DLD1 (cell line): ENCODE results near the gene TMEM11.

Experiments
- in situ Hi-C: cut with HindIII; loops from 2 replicates; pipeline ENCODE4 v1.10.0; 2017; ENCODE audit warnings: low sequenced_read_pairs

TMEM11 gene

GRCh38 chr17:21186399-21187187 is 27.4 kb downstream of the TMEM11 start:
- in situ Hi-C loops: no loop called here

- in situ Hi-C loops: no loop called here
Measured at GRCh38 chr17:21185061-21185460, 28.9 kb downstream of the TMEM11 start.

- in situ Hi-C loops: no loop called here
Measured at GRCh38 chr17:21184570-21184969, 29.4 kb downstream of the TMEM11 start.

- in situ Hi-C loops: no loop called here
Measured at GRCh38 chr17:21183468-21183867, 30.5 kb downstream of the TMEM11 start.

- in situ Hi-C loops: no loop called here
Measured at GRCh38 chr17:21177854-21178600, 35.9 kb downstream of the TMEM11 start.

GRCh38 chr17:21177401-21177800 is 36.6 kb downstream of the TMEM11 start:
- in situ Hi-C loops: no loop called here

GRCh38 chr17:21176773-21177395 is 37.1 kb downstream of the TMEM11 start:
- in situ Hi-C loops: no loop called here

GRCh38 chr17:21174713-21175112 is 39.2 kb downstream of the TMEM11 start:
- in situ Hi-C loops: no loop called here

GRCh38 chr17:21174186-21174585 is 39.8 kb downstream of the TMEM11 start:
- in situ Hi-C loops: no loop called here

- in situ Hi-C loops: no loop called here
Measured at GRCh38 chr17:21173543-21173942, 40.4 kb downstream of the TMEM11 start.

GRCh38 chr17:21172846-21173245 is 41.1 kb downstream of the TMEM11 start:
- in situ Hi-C loops: no loop called here

- in situ Hi-C loops: no loop called here
Measured at GRCh38 chr17:21171970-21172510, 41.9 kb downstream of the TMEM11 start.

GRCh38 chr17:21171309-21171922 is 42.5 kb downstream of the TMEM11 start:
- in situ Hi-C loops: no loop called here

GRCh38 chr17:21170809-21171208 is 43.2 kb downstream of the TMEM11 start:
- in situ Hi-C loops: no loop called here

GRCh38 chr17:21169496-21169895 is 44.5 kb downstream of the TMEM11 start:
- in situ Hi-C loops: no loop called here

GRCh38 chr17:21168555-21168865 is 45.5 kb downstream of the TMEM11 start:
- in situ Hi-C loops: no loop called here

GRCh38 chr17:21167303-21167702 is 46.7 kb downstream of the TMEM11 start:
- in situ Hi-C loops: no loop called here

GRCh38 chr17:21166595-21167210 is 47.3 kb downstream of the TMEM11 start:
- in situ Hi-C loops: no loop called here

- in situ Hi-C loops: no loop called here
Measured at GRCh38 chr17:21165922-21166594, 47.9 kb downstream of the TMEM11 start.

- in situ Hi-C loops: no loop called here
Measured at GRCh38 chr17:21164620-21165019, 49.3 kb downstream of the TMEM11 start.
